Loucy (cell line): Measurements from ENCODE around the gene PLEKHA7.

Experiments used
- H2AFZ ChIP-seq: fragments of 200-600 bp; sonication (generic); 2 replicates; pipeline ENCODE4 v1.6.0; 2016; ENCODE audit warnings: antibody characterized with exemption, mild to moderate bottlenecking, low read length, moderate library complexity
- H3F3A ChIP-seq: fragments of 200-600 bp; 2 replicates; pipeline ENCODE4 v1.6.0; 2016; ENCODE audit warnings: antibody characterized with exemption, low read depth, mild to moderate bottlenecking
- H3K27me3 ChIP-seq: fragments of 200-600 bp; sonication (generic); 2 replicates; pipeline ENCODE4 v1.6.1; 2014; ENCODE audit warnings: low read length, mild to moderate bottlenecking; ENCODE audit not compliant: insufficient read depth, poor library complexity, severe bottlenecking
- H3K36me3 ChIP-seq: fragments of 200-600 bp; sonication (generic); 2 replicates; pipeline ENCODE4 v1.6.1; 2016; ENCODE audit warnings: low read length; ENCODE audit not compliant: insufficient read depth
- H3K4me1 ChIP-seq: fragments of 200-600 bp; sonication (generic); 2 replicates; pipeline ENCODE4 v1.5.1; 2014; ENCODE audit warnings: low read length, mild to moderate bottlenecking; ENCODE audit not compliant: insufficient read depth, poor library complexity, severe bottlenecking
- H3K4me2 ChIP-seq: fragments of 200-600 bp; sonication (generic); 2 replicates; pipeline ENCODE4 v1.6.0; 2014; ENCODE audit warnings: antibody characterized with exemption, low read length, low read depth, mild to moderate bottlenecking; ENCODE audit not compliant: poor library complexity, severe bottlenecking
- H3K4me3 ChIP-seq: fragments of 200-600 bp; sonication (generic); 2 replicates; pipeline ENCODE4 v1.5.1; 2014; ENCODE audit warnings: low read length, mild to moderate bottlenecking, mixed read lengths; ENCODE audit not compliant: poor library complexity, severe bottlenecking
- H3K79me2 ChIP-seq: fragments of 200-600 bp; sonication (generic); 2 replicates; pipeline ENCODE4 v1.6.1; 2014; ENCODE audit warnings: low read length; ENCODE audit not compliant: insufficient read depth
- H3K9ac ChIP-seq: fragments of 200-600 bp; sonication (generic); 2 replicates; pipeline ENCODE4 v1.6.0; 2014; ENCODE audit warnings: mild to moderate bottlenecking, low read depth, low read length, moderate library complexity; ENCODE audit not compliant: poor library complexity, severe bottlenecking
- H3K9me2 ChIP-seq: fragments of 200-600 bp; sonication (generic); replicated peaks from 2 replicates; pipeline ENCODE4 v1.6.1; 2016; ENCODE audit warnings: low read depth, low read length, mixed read lengths
- H3K9me3 ChIP-seq: fragments of 200-600 bp; sonication (generic); 2 replicates; pipeline ENCODE4 v1.6.1; 2014; ENCODE audit warnings: mild to moderate bottlenecking, antibody characterized with exemption, low read length, low read depth; ENCODE audit not compliant: insufficient read depth
- H4K20me1 ChIP-seq: fragments of 200-600 bp; sonication (generic); 2 replicates; pipeline ENCODE4 v1.6.0; 2014; ENCODE audit warnings: antibody characterized with exemption, low read length, mild to moderate bottlenecking; ENCODE audit not compliant: insufficient read depth, poor library complexity, severe bottlenecking
- CTCF ChIP-seq: fragments of 200-600 bp; sonication (generic); conservative IDR thresholded peaks from 2 replicates; pipeline ENCODE4 v1.5.1; 2014; ENCODE audit warnings: mild to moderate bottlenecking, antibody characterized with exemption, low read length
- EZH2phosphoT487 ChIP-seq: fragments of 200-600 bp; IDR thresholded peaks from 2 replicates; pipeline ENCODE4 v1.6.1; 2018; ENCODE audit warnings: antibody characterized with exemption, mild to moderate bottlenecking, moderate library complexity, borderline replicate concordance

The PLEKHA7 gene

GRCh38 chr11:16778286-16778685, 235.9 kb downstream of the PLEKHA7 start:
- Histone ChIP-seq H3K4me1 (no peaks in the 10 kb centered on the region), H3K79me2 (no peaks in the 10 kb centered on the region), H3K27me3 (no peaks in the 10 kb centered on the region), H3K9me3 (no peaks in the 10 kb centered on the region), H4K20me1 (no peaks in the 10 kb centered on the region), H3K9ac (no peak overlapping the region), H3K4me2 (no peak overlapping the region), H3K36me3 (no peaks in the 10 kb centered on the region), H3K9me2 (no peaks in the 10 kb centered on the region), H2AFZ (no peak overlapping the region), H3F3A (no peaks in the 10 kb centered on the region), H3K4me3 (no peak overlapping the region)
- TF ChIP-seq CTCF (no peak), EZH2phosphoT487 (no peak)

GRCh38 chr11:16777613-16777975, 236.6 kb downstream of the PLEKHA7 start:
- no peaks in the 10 kb centered on the region for H3F3A ChIP-seq

GRCh38 chr11:16776711-16777612, 237.3 kb downstream of the PLEKHA7 start:
- no peaks in the 10 kb centered on the region for H4K20me1 ChIP-seq
- no peak overlapping the region for H3K4me2 ChIP-seq
- H3K9me3 ChIP-seq: no peaks in the 10 kb centered on the region
- H3K36me3 ChIP-seq: no peaks in the 10 kb centered on the region
- no peak overlapping the region for H3K4me3 ChIP-seq
- H3K27me3 ChIP-seq: no peaks in the 10 kb centered on the region
- H3K9me2 ChIP-seq: no peaks in the 10 kb centered on the region
- H3K79me2 ChIP-seq: no peaks in the 10 kb centered on the region
- H2AFZ ChIP-seq: no peak overlapping the region
- H3K9ac ChIP-seq: no peak overlapping the region
- no peaks in the 10 kb centered on the region for H3F3A ChIP-seq
- TF ChIP-seq EZH2phosphoT487 (no peak), CTCF (no peak)
- H3K4me1 ChIP-seq: no peaks in the 10 kb centered on the region

More at GRCh38 chr11:16777613-16777975, 236.6 kb downstream of the PLEKHA7 start:
- Histone ChIP-seq H3K4me2 (no peak overlapping the region), H3K4me3 (no peak overlapping the region), H3K27me3 (no peaks in the 10 kb centered on the region), H3K79me2 (no peaks in the 10 kb centered on the region), H3K9me3 (no peaks in the 10 kb centered on the region), H3K9me2 (no peaks in the 10 kb centered on the region), H2AFZ (no peak overlapping the region), H3K4me1 (no peaks in the 10 kb centered on the region), H4K20me1 (no peaks in the 10 kb centered on the region), H3K36me3 (no peaks in the 10 kb centered on the region), H3K9ac (no peak overlapping the region)
- TF ChIP-seq EZH2phosphoT487: no peak
- TF ChIP-seq CTCF: no peak
